ENCODE data around the gene VTN.

Gene VTN

DNA sequence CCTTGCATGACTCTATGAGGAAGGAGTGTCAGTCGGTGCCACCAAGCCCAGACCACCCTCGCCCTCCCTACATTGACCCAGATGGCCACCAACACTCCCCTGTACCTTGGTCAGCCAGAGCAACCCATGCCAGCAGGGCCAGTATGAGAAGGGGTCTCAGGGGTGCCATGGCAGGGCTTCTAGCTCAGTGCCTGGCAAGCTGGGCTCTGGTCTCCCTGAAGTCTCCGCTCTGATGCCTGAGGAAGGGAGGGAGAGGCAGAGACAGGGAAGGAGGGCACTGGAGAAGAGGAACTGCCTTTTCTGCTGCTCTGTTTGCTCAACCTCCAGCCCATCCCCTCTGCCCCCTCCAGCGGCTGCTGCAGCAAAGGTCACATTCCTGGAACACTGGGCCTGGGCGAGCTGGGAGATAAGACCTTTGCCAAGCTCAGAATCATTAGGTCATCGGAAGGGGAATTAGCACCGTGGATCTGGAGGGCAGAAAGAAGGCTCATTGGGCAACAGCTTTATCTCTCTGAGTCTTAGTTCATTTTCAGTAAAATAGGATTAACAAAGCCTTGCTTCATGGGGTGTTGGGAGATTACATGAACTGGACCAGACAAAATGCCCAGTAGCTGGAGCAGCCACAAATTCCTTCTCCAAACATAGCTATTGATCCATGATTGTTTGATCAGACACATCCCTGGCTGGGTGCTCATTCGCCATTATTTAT, at the start of gene VTN:
Gene VTN (minus strand): TSS at position 273 of the 709 bp plus-strand sequence. CDS start 104 bp downstream, at position 169.
- H3K9me3 ChIP-seq (ENCODE audit: control insufficient read depth in 5 of 5, low read length in 5 of 5), result no peaks in the 10 kb centered on the region
- H3K27me3 ChIP-seq (ENCODE audit: control insufficient read depth in 5 of 5, insufficient read depth in 4 of 5, low read length in 5 of 5), result peaks cover 0 to 14% (median 0%) of the 10 kb centered on the region in 5 donors
- H3K4me1 ChIP-seq (ENCODE audit: control insufficient read depth in 5 of 5, insufficient read depth in 5 of 5, low read length in 5 of 5), result peaks cover 3 to 26% (median 19%) of the 10 kb centered on the region in 5 donors
- H3K36me3 ChIP-seq (ENCODE audit: control insufficient read depth in 5 of 5, insufficient read depth in 5 of 5, low read length in 5 of 5), result peaks cover 0 to 18% (median 2%) of the 10 kb centered on the region in 5 donors
- H3K4me3 ChIP-seq (ENCODE audit: low read depth in 1 of 5, low read length in 5 of 5), result peak within 1 kb of the TSS in 4 of 5 donors; percentile 27 to 72 (median 68)
- no peak within 1 kb of the TSS for H3K27ac ChIP-seq (ENCODE audit: low read depth, low read length)
- peak within 1 kb of the TSS in 1 of 5 donors; percentile 2 for H3K9ac ChIP-seq (ENCODE audit: low read length in 5 of 5)

DNA sequence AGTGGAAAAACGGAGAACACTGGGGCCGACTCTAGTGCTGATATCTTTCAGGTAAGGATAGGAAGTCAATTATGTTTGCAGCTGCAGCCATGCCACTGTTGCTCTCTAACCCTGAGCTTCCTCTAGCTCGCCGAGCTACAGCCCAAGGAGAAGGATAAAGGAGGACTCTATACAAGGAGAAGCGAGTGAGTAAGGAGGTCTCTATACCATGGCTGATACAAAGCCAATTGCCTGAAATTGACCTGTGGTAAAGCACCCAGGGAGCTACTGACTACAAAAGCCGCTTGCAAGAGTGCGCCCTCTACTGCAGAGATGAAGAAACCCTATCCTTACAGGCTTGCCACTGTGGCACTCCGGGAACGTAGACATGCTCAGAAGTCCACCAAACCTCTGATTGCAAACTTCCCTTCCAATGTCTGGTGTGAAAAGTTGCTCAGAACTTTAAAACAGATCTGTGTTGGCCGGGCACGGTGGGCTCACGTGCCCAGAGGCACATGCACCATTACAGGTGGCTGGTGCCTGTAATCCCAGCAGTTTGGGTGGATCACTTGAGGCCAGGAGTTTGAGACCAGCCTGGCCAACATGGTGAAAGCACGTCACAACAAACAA, 46.7 kb upstream of the VTN start:
- H3K4me3 ChIP-seq (ENCODE audit: low read depth in 1 of 5, low read length in 5 of 5), result no peak overlapping the region
- peaks cover 0 to 3% (median 0%) of the 10 kb centered on the region in 5 donors for H3K27me3 ChIP-seq (ENCODE audit: control insufficient read depth in 5 of 5, insufficient read depth in 4 of 5, low read length in 5 of 5)
- H3K4me1 ChIP-seq (ENCODE audit: control insufficient read depth in 5 of 5, insufficient read depth in 5 of 5, low read length in 5 of 5), result peaks cover 0 to 6% (median 3%) of the 10 kb centered on the region in 5 donors
- no peaks in the 10 kb centered on the region for H3K36me3 ChIP-seq (ENCODE audit: control insufficient read depth in 5 of 5, insufficient read depth in 5 of 5, low read length in 5 of 5)
- no peak overlapping the region for H3K9ac ChIP-seq (ENCODE audit: low read length in 5 of 5)
- no peak overlapping the region for H3K27ac ChIP-seq (ENCODE audit: low read depth, low read length)
- no peaks in the 10 kb centered on the region for H3K9me3 ChIP-seq (ENCODE audit: control insufficient read depth in 5 of 5, low read length in 5 of 5)

DNA sequence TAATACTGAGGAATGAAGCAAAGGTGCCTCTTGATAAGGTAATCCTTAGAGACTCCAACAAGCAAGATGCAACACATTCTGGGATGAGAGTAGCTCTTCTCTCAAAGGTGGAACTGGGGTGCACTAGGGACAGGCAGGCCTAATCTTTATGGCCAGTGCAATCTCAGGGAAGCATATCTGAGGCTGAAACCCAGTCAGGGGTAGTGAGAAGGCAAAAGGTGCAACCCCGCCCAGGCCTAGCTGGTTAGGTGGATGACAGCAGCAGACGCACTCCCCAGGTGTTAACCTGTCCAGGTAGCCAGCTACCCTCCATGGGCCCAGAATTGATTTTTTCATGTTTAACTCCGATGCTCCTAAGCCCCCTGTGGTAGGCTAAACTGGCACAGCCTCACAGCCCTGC, 45.8 kb upstream of the VTN start:
- Histone ChIP-seq H3K27me3 (ENCODE audit: control insufficient read depth in 5 of 5, insufficient read depth in 4 of 5, low read length in 5 of 5) (peaks cover 0 to 3% (median 0%) of the 10 kb centered on the region in 5 donors), H3K9ac (ENCODE audit: low read length in 5 of 5) (no peak overlapping the region), H3K4me1 (ENCODE audit: control insufficient read depth in 5 of 5, insufficient read depth in 5 of 5, low read length in 5 of 5) (peaks cover 0 to 6% (median 3%) of the 10 kb centered on the region in 5 donors), H3K9me3 (ENCODE audit: control insufficient read depth in 5 of 5, low read length in 5 of 5) (no peaks in the 10 kb centered on the region), H3K27ac (ENCODE audit: low read depth, low read length) (no peak overlapping the region), H3K4me3 (ENCODE audit: low read depth in 1 of 5, low read length in 5 of 5) (no peak overlapping the region), H3K36me3 (ENCODE audit: control insufficient read depth in 5 of 5, insufficient read depth in 5 of 5, low read length in 5 of 5) (no peaks in the 10 kb centered on the region)

- Histone ChIP-seq H3K27me3 (ENCODE audit: control insufficient read depth in 5 of 5, insufficient read depth in 4 of 5, low read length in 5 of 5) (peaks cover 0 to 3% (median 0%) of the 10 kb centered on the region in 5 donors), H3K9me3 (ENCODE audit: control insufficient read depth in 5 of 5, low read length in 5 of 5) (no peaks in the 10 kb centered on the region), H3K27ac (ENCODE audit: low read depth, low read length) (no peak overlapping the region), H3K36me3 (ENCODE audit: control insufficient read depth in 5 of 5, insufficient read depth in 5 of 5, low read length in 5 of 5) (no peaks in the 10 kb centered on the region), H3K4me1 (ENCODE audit: control insufficient read depth in 5 of 5, insufficient read depth in 5 of 5, low read length in 5 of 5) (peaks cover 0 to 6% (median 3%) of the 10 kb centered on the region in 5 donors), H3K9ac (ENCODE audit: low read length in 5 of 5) (no peak overlapping the region), H3K4me3 (ENCODE audit: low read depth in 1 of 5, low read length in 5 of 5) (no peak overlapping the region)
These were observed 43.7 kb upstream of the VTN start for GRCh38 chr17:28413804-28414203.

DNA sequence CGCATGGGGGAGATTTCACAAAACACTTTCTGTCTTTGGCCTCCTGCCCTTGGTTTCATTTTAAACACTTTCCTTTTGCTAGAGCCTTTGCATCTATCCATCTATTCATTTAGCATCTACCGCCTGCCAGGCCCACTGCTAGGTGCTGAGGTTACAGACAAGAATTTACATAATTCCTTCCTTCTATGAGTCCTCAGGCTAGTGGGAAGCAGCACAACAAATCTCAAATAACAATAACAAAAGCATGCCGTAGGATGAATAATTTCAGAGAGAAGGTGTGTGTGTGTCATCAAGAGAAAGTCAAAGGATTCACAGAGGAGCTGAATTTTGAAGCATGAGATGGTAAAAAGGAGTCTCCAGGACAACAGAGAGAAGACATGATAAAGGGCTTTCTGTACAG, 42.0 kb upstream of the VTN start:
- no peaks in the 10 kb centered on the region for H3K9me3 ChIP-seq (ENCODE audit: control insufficient read depth in 5 of 5, low read length in 5 of 5)
- H3K27me3 ChIP-seq (ENCODE audit: control insufficient read depth in 5 of 5, insufficient read depth in 4 of 5, low read length in 5 of 5), result peaks cover 0 to 3% (median 0%) of the 10 kb centered on the region in 5 donors
- no peak overlapping the region for H3K4me3 ChIP-seq (ENCODE audit: low read depth in 1 of 5, low read length in 5 of 5)
- peaks cover 0 to 6% (median 3%) of the 10 kb centered on the region in 5 donors for H3K4me1 ChIP-seq (ENCODE audit: control insufficient read depth in 5 of 5, insufficient read depth in 5 of 5, low read length in 5 of 5)
- H3K36me3 ChIP-seq (ENCODE audit: control insufficient read depth in 5 of 5, insufficient read depth in 5 of 5, low read length in 5 of 5), result no peaks in the 10 kb centered on the region
- no peak overlapping the region for H3K9ac ChIP-seq (ENCODE audit: low read length in 5 of 5)
- no peak overlapping the region for H3K27ac ChIP-seq (ENCODE audit: low read depth, low read length)

GRCh38 chr17:28407974-28408306, 37.8 kb upstream of the VTN start:
- peaks cover 0 to 4% (median 3%) of the 10 kb centered on the region in 5 donors for H3K36me3 ChIP-seq (ENCODE audit: control insufficient read depth in 5 of 5, insufficient read depth in 5 of 5, low read length in 5 of 5)
- no peaks in the 10 kb centered on the region for H3K9me3 ChIP-seq (ENCODE audit: control insufficient read depth in 5 of 5, low read length in 5 of 5)
- no peak overlapping the region for H3K9ac ChIP-seq (ENCODE audit: low read length in 5 of 5)
- no peaks in the 10 kb centered on the region for H3K27me3 ChIP-seq (ENCODE audit: control insufficient read depth in 5 of 5, insufficient read depth in 4 of 5, low read length in 5 of 5)
- peaks cover 3 to 34% (median 23%) of the 10 kb centered on the region in 5 donors for H3K4me1 ChIP-seq (ENCODE audit: control insufficient read depth in 5 of 5, insufficient read depth in 5 of 5, low read length in 5 of 5)
- H3K4me3 ChIP-seq (ENCODE audit: low read depth in 1 of 5, low read length in 5 of 5), result no peak overlapping the region
- H3K27ac ChIP-seq (ENCODE audit: low read depth, low read length), result no peak overlapping the region

- Histone ChIP-seq H3K9ac (ENCODE audit: low read length in 5 of 5) (no peak overlapping the region), H3K36me3 (ENCODE audit: control insufficient read depth in 5 of 5, insufficient read depth in 5 of 5, low read length in 5 of 5) (peaks cover 0 to 9% (median 6%) of the 10 kb centered on the region in 5 donors), H3K4me3 (ENCODE audit: low read depth in 1 of 5, low read length in 5 of 5) (no peak overlapping the region), H3K4me1 (ENCODE audit: control insufficient read depth in 5 of 5, insufficient read depth in 5 of 5, low read length in 5 of 5) (peaks cover 4 to 40% (median 25%) of the 10 kb centered on the region in 5 donors), H3K27me3 (ENCODE audit: control insufficient read depth in 5 of 5, insufficient read depth in 4 of 5, low read length in 5 of 5) (no peaks in the 10 kb centered on the region), H3K9me3 (ENCODE audit: control insufficient read depth in 5 of 5, low read length in 5 of 5) (no peaks in the 10 kb centered on the region), H3K27ac (ENCODE audit: low read depth, low read length) (no peak overlapping the region)
These were observed 37.2 kb upstream of the VTN start for GRCh38 chr17:28407130-28407973.

DNA sequence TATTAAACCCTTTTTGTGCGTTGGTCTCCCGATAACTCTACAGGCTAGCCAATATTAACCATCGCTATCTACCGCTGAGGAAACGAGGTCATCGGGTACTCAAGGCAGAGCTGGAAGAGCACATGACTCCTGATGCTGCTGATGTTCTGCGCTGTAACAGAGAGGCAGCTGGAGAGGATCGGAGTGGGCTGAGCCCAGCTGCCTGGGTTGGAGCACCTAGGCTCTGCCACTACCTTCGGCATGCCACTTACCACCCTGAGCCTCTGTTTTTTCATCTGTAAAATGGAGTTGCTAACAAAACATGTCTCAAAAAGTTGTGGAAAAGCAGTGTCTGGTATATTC, 36.3 kb upstream of the VTN start:
- peak overlapping the region in 2 of 5 donors; percentile 2 to 44 for H3K9ac ChIP-seq (ENCODE audit: low read length in 5 of 5)

GRCh38 chr17:28405632-28406472, 35.7 kb upstream of the VTN start, which contains the start of gene SLC46A1:
TSS of gene SLC46A1 (minus strand) at chr17:28406212. CDS start at chr17:28406114, 98 bp downstream.
- peak within 1 kb of the TSS in 4 of 5 donors; percentile 32 to 81 (median 53) for H3K9ac ChIP-seq (ENCODE audit: low read length in 5 of 5)
- no peaks in the 10 kb centered on the region for H3K27me3 ChIP-seq (ENCODE audit: control insufficient read depth in 5 of 5, insufficient read depth in 4 of 5, low read length in 5 of 5)
- peak within 1 kb of the TSS; percentile 74 to 89 (median 85) for H3K4me3 ChIP-seq (ENCODE audit: low read depth in 1 of 5, low read length in 5 of 5)
- H3K27ac ChIP-seq (ENCODE audit: low read depth, low read length), result peak within 1 kb of the TSS; percentile 16
- H3K4me1 ChIP-seq (ENCODE audit: control insufficient read depth in 5 of 5, insufficient read depth in 5 of 5, low read length in 5 of 5), result peaks cover 5 to 46% (median 28%) of the 10 kb centered on the region in 5 donors
- H3K9me3 ChIP-seq (ENCODE audit: control insufficient read depth in 5 of 5, low read length in 5 of 5), result no peaks in the 10 kb centered on the region
- peaks cover 3 to 23% (median 14%) of the 10 kb centered on the region in 5 donors for H3K36me3 ChIP-seq (ENCODE audit: control insufficient read depth in 5 of 5, insufficient read depth in 5 of 5, low read length in 5 of 5)

More for the DNA sequence above, 36.3 kb upstream of the VTN start:
- Histone ChIP-seq H3K36me3 (ENCODE audit: control insufficient read depth in 5 of 5, insufficient read depth in 5 of 5, low read length in 5 of 5) (peaks cover 0 to 17% (median 14%) of the 10 kb centered on the region in 5 donors), H3K27me3 (ENCODE audit: control insufficient read depth in 5 of 5, insufficient read depth in 4 of 5, low read length in 5 of 5) (no peaks in the 10 kb centered on the region), H3K4me1 (ENCODE audit: control insufficient read depth in 5 of 5, insufficient read depth in 5 of 5, low read length in 5 of 5) (peaks cover 5 to 46% (median 28%) of the 10 kb centered on the region in 5 donors), H3K4me3 (ENCODE audit: low read depth in 1 of 5, low read length in 5 of 5) (peak overlapping the region; percentile 70 to 85 (median 81)), H3K9me3 (ENCODE audit: control insufficient read depth in 5 of 5, low read length in 5 of 5) (no peaks in the 10 kb centered on the region), H3K27ac (ENCODE audit: low read depth, low read length) (no peak overlapping the region)

Data from subcutaneous abdominal adipose tissue (tissue), 5 donors.